Measurements from ENCODE around the gene TRAK1. TPM values are rescaled to one million over a fixed set of nuclear protein-coding genes. Genes with fewer than 3 reads are reported as not detected.

Gene TRAK1
- total and polyA plus RNA-seq, 2 of the 4 experiments (the other 2 are of a cell fraction): 25.6 to 28.1 TPM

DNA sequence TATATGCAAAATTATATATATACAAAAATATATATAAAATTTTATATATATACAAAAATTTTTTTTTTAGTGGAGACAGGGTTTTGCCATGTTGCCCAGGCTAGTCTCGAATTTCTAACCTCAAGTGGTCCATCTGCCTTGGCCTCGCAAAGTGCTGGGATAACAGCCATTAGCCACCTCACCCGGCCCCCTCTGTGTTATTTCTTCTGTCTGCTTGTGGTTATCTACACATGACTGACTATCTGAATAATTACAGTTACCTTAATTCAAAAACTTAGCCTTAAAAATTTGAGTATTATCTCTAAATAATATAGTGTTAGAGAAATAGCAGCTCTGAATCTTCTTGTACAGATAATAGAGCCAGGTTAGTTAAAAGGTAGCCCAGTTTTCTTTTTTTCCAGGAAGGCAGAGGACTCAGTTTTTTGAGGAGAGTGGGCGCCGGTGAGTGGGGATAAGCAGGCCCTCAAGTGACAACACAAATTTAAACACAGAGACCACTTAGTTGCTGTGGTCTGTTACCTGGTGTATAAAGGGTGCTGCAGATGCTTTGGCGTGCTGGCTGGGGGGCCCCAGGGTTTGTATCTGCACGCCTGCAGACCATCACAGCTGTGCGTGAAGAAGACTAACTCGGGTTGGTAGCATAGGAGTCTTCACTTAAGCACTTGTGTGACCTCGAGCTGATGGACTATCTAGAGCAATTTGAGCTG lies 83.7 kb downstream of the TRAK1 start:
- TF ChIP-seq MAZ (IDR thresholded peaks at IDR 0.05; ENCODE audit: borderline replicate concordance, low read depth, low read length) (no peak), CHD1 (IDR thresholded peaks at IDR 0.05; ENCODE audit: low read depth, low read length) (no peak), FOS (IDR thresholded peaks at IDR 0.05; ENCODE audit: low read depth, low read length) (no peak), MXI1 (IDR thresholded peaks at IDR 0.05; ENCODE audit: borderline replicate concordance, low read depth, low read length) (no peak), BHLHE40 (IDR thresholded peaks at IDR 0.05; ENCODE audit: low read depth, low read length) (no peak), SMC3 (IDR thresholded peaks at IDR 0.05; ENCODE audit: low read depth, low read length) (no peak), RCOR1 (IDR thresholded peaks at IDR 0.05; ENCODE audit: insufficient replicate concordance, low read length) (no peak), RFX5 (IDR thresholded peaks at IDR 0.05; ENCODE audit: low read depth, low read length) (no peak), MAFK (IDR thresholded peaks at IDR 0.05; ENCODE audit: low read depth, low read length) (no peak)
- TF ChIP-seq, protein P1, sequence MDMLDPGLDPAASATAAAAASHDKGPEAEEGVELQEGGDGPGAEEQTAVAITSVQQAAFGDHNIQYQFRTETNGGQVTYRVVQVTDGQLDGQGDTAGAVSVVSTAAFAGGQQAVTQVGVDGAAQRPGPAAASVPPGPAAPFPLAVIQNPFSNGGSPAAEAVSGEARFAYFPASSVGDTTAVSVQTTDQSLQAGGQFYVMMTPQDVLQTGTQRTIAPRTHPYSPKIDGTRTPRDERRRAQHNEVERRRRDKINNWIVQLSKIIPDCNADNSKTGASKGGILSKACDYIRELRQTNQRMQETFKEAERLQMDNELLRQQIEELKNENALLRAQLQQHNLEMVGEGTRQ (IDR thresholded peaks at IDR 0.05; ENCODE audit: low read depth, low read length): no peak
- Histone ChIP-seq H3K14ac (replicated peaks; ENCODE audit: low read depth, low read length) (no peak overlapping the region), H3K9me1 (ENCODE audit: insufficient read depth, low read length) (peaks cover 12% of the 10 kb centered on the region), H3K4ac (ENCODE audit: low read depth, low read length) (no peak overlapping the region), H3K4me3 (ENCODE audit: insufficient read depth, low read depth, low read length) (no peak overlapping the region), H2BK20ac (ENCODE audit: low read depth, low read length) (no peak overlapping the region), H3K9me3 (ENCODE audit: control insufficient read depth, insufficient read depth, low read length) (no peaks in the 10 kb centered on the region), H3K27me3 (ENCODE audit: control insufficient read depth, insufficient read depth, low read length) (no peaks in the 10 kb centered on the region), H2BK15ac (ENCODE audit: low read depth, low read length) (no peak overlapping the region), H2AFZ (replicated peaks; ENCODE audit: low read length, poor library complexity) (no peak overlapping the region), H3K27ac (ENCODE audit: insufficient read depth, low read length) (no peak overlapping the region), H3K4me2 (ENCODE audit: low read depth, low read length) (no peak overlapping the region), H2AK5ac (ENCODE audit: low read depth, low read length) (no peak overlapping the region), H2BK5ac (ENCODE audit: low read depth, low read length, poor library complexity, severe bottlenecking) (no peak overlapping the region), H2BK120ac (ENCODE audit: low read depth, low read length) (no peak overlapping the region), H3K18ac (ENCODE audit: low read depth, low read length) (no peak overlapping the region), H2AK9ac (replicated peaks; ENCODE audit: low read depth, low read length, poor library complexity) (no peak overlapping the region), H3K4me1 (ENCODE audit: control insufficient read depth, insufficient read depth, low read length) (peaks cover 4% of the 10 kb centered on the region), H4K20me1 (ENCODE audit: insufficient read depth, low read length) (peaks cover 9% of the 10 kb centered on the region), H4K8ac (ENCODE audit: low read depth in 2 of 2, low read length in 2 of 2) (no peak overlapping the region), H3K56ac (ENCODE audit: extremely low read depth, insufficient read depth, low read length) (no peak overlapping the region), H3K79me1 (ENCODE audit: low read depth in 1 of 2, low read length in 2 of 2) (peaks cover 7 to 40% of the 10 kb centered on the region in 2 experiments; a peak in 3 of 4 replicates), H3K9ac (ENCODE audit: low read depth, low read length) (no peak overlapping the region), H3K36me3 (ENCODE audit: control insufficient read depth, insufficient read depth, low read length) (0 out of 2 replicates have a peak, but pooled peaks cover 1% of the 10 kb centered on the region), H3K23ac (ENCODE audit: low read depth, low read length) (no peak overlapping the region), H4K5ac (ENCODE audit: low read depth, low read length) (no peak overlapping the region), H4K91ac (ENCODE audit: insufficient read depth, low read depth, low read length) (no peak overlapping the region)
- POLR2A ChIA-PET (ENCODE audit: unreplicated experiment): interaction anchor here (0.5 kb wide), 1 partner anchor 11 kb away, joined by 4 read pairs; no protein-coding TSS in a partner anchor
- intact Hi-C loops (cut with micrococcal nuclease) (no loop called here), dilution Hi-C loops (cut with HindIII; ENCODE audit: low sequenced_read_pairs, unreplicated experiment) (no loop called here), in situ Hi-C loops (cut with MboI; ENCODE audit: low sequenced_read_pairs) (no loop called here)
- DNase-seq (no peak), ATAC-seq (ENCODE audit: low read depth) (no peak)
- BruUV-seq (replicated peaks): no TSS peak
- CTCF ChIA-PET: interaction anchor here (0.6 kb wide), 1 partner anchor 57 kb away, joined by 3 read pairs; no protein-coding TSS in a partner anchor
- 94% methylated on average over 3 of the region's 10 CpGs; no CpG with 5 or more reads in 1 of the 2 experiments for WGBS, 2 experiments (ENCODE audit: extremely low coverage in 2 of 2, insufficient read length in 1 of 2)
